K562 (cell line): ENCODE data around the gene SERPINB2. TPM values are rescaled to one million over a fixed set of nuclear protein-coding genes. Genes with fewer than 3 reads are reported as not detected.

Source experiments
- ATAC-seq: fragments of 200-7000 bp; cut with Tn5 transposase; 3 replicates; pipeline ENCODE4 v1.9.1; 2020; ENCODE audit warnings: moderate library complexity
- BruUV-seq: library from RNA; stranded (reverse); fragments of 400-500 nt; replicated peaks from 2 replicates; lab custom pipeline; 2021; lab: Mats Ljungman, UMichigan
- CTCF ChIA-PET: fragments of 300-600 bp; formaldehyde crosslinking; extraction: SDS; loops from one replicate; lab custom pipeline; 2021; ENCODE audit warnings: low intra/inter-chr PET ratio; lab: Yijun Ruan, JAX
- POLR2A ChIA-PET: fragments of 300-600, 350-650 bp; sonication (Branson Sonifier 250); formaldehyde crosslinking; extraction: SDS; loops from one replicate; lab custom pipeline; 2021; ENCODE audit warnings: antibody characterized with exemption, inconsistent platforms; lab: Yijun Ruan, JAX
- DNase-seq, 4 experiments: peaks; one replicate each; pipeline versions ENCODE4 v3.0.0 to v3.0.0-alpha.2; 2011 to 2018; ENCODE audit warnings: low spot score in 3 of 4, mixed read lengths in 3 of 4; ENCODE audit errors: extremely low read depth in 1 of 4
- FAIRE-seq: peaks from 2 replicates; lab custom pipeline; 2011; peaks lifted over from hg19 to GRCh38; lab: Jason Lieb, UNC
- H2AFZ ChIP-seq: 2 replicates; pipeline ENCODE4 v1.6.0; 2011; ENCODE audit warnings: low read depth, low read length, control low read depth, inconsistent platforms
- H3K27ac ChIP-seq: fragments of 200-600 bp; 3 replicates; pipeline ENCODE4 v1.8.0; 2011; ENCODE audit warnings: low read depth, mild to moderate bottlenecking, control low read depth, inconsistent platforms, low read length, moderate library complexity, mixed read lengths; ENCODE audit errors: extremely low read depth
- H3K27me3 ChIP-seq, 2 experiments: fragments of 300-600 bp in 1 of 2; 2 replicates in 1 of 2; 3 replicates in 1 of 2; pipeline versions ENCODE4 v1.6.0 to v1.8.0; 2011; ENCODE audit warnings: inconsistent platforms in 2 of 2, low read length in 2 of 2, mild to moderate bottlenecking in 1 of 2, mixed read lengths in 1 of 2, moderate library complexity in 1 of 2; ENCODE audit not compliant: control insufficient read depth in 2 of 2, insufficient read depth in 2 of 2
- H3K36me3 ChIP-seq: fragments of 300-600 bp; 3 replicates; pipeline ENCODE4 v1.8.0; 2011; ENCODE audit warnings: mild to moderate bottlenecking, low read length, inconsistent platforms; ENCODE audit not compliant: control insufficient read depth, insufficient read depth
- H3K4me1 ChIP-seq, 2 experiments: fragments of 200-600 bp in 1 of 2; replicated peaks in 1 of 2; 2 replicates in 1 of 2; 3 replicates in 1 of 2; pipeline versions ENCODE4 v1.5.1 to v1.8.0; 2011; ENCODE audit warnings: inconsistent platforms in 2 of 2, low read length in 2 of 2, mild to moderate bottlenecking in 1 of 2, mixed read lengths in 1 of 2, moderate library complexity in 1 of 2; ENCODE audit not compliant: control insufficient read depth in 2 of 2, insufficient read depth in 2 of 2
- H3K4me2 ChIP-seq: 2 replicates; pipeline ENCODE4 v1.6.1; 2011; ENCODE audit warnings: low read length, control low read depth, inconsistent platforms, mixed read lengths; ENCODE audit not compliant: insufficient read depth
- H3K4me3 ChIP-seq: fragments of 200-600 bp; sonication (generic), shearing (Covaris generic); 2 replicates; pipeline ENCODE4 v1.5.1; 2016; ENCODE audit warnings: control low read depth, inconsistent platforms
- H3K79me2 ChIP-seq: fragments of 200-600 bp; 3 replicates; pipeline ENCODE4 v1.8.0; 2011; ENCODE audit warnings: low read length, inconsistent platforms; ENCODE audit not compliant: control insufficient read depth, insufficient read depth
- H3K9ac ChIP-seq, 2 experiments: 2 replicates each; pipeline versions ENCODE4 v1.6.0 to v1.6.1; 2011; ENCODE audit warnings: low read depth in 2 of 2, low read length in 2 of 2, control low read depth in 1 of 2, inconsistent platforms in 1 of 2, mild to moderate bottlenecking in 1 of 2, mixed read lengths in 1 of 2; ENCODE audit not compliant: insufficient read depth in 1 of 2
- H3K9me1 ChIP-seq: one replicate; pipeline ENCODE4 v1.6.0; 2011; ENCODE audit warnings: inconsistent platforms, mild to moderate bottlenecking, low read length, moderate library complexity; ENCODE audit not compliant: control insufficient read depth, insufficient read depth
- H3K9me3 ChIP-seq: replicated peaks from 2 replicates; pipeline ENCODE4 v1.5.1; 2011; ENCODE audit warnings: low read depth, low read length, inconsistent platforms; ENCODE audit not compliant: control insufficient read depth, insufficient read depth
- H4K20me1 ChIP-seq: replicated peaks from 2 replicates; pipeline ENCODE4 v1.6.1; 2011; ENCODE audit warnings: low read length, inconsistent platforms, mixed read lengths; ENCODE audit not compliant: control insufficient read depth, insufficient read depth
- ARID3B ChIP-seq: fragments of 250-450 bp; sonication (Bioruptor Pico); IDR thresholded peaks from 2 replicates; pipeline ENCODE4 v1.4.0; 2020; ENCODE audit warnings: borderline replicate concordance
- EP300 ChIP-seq: IDR thresholded peaks from 2 replicates; pipeline ENCODE4 v1.6.1; 2012; ENCODE audit warnings: low read length, improper control_type of control experiment
- EP400 ChIP-seq: fragments of 450-650 bp; IDR thresholded peaks from 2 replicates; pipeline ENCODE4 v1.6.1; 2017; ENCODE audit warnings: antibody characterized with exemption, mild to moderate bottlenecking, moderate library complexity
- HDAC1 ChIP-seq, 2 experiments: fragments of 450-650 bp; IDR thresholded peaks; 2 replicates each; pipeline ENCODE4 v1.6.1; 2016 to 2017; ENCODE audit warnings: inconsistent platforms in 1 of 2, mild to moderate bottlenecking in 1 of 2, moderate library complexity in 1 of 2
- KDM2B ChIP-seq: fragments of 250-450 bp; sonication (Bioruptor Pico); IDR thresholded peaks from 2 replicates; pipeline ENCODE4 v1.8.0; 2021; ENCODE audit warnings: mild to moderate bottlenecking, moderate library complexity
- NELFE ChIP-seq: IDR thresholded peaks from 2 replicates; pipeline ENCODE4 v1.6.1; 2011; ENCODE audit warnings: mild to moderate bottlenecking; ENCODE audit not compliant: insufficient read depth, insufficient read length
- RCOR1 ChIP-seq, 2 experiments: IDR thresholded peaks; 2 replicates each; pipeline ENCODE4 v1.6.1; 2012; ENCODE audit warnings: low read depth in 2 of 2, low read length in 2 of 2, borderline replicate concordance in 1 of 2, improper control_type of control experiment in 1 of 2
- RFX5 ChIP-seq: IDR thresholded peaks from 2 replicates; pipeline ENCODE4 v1.6.1; 2011; ENCODE audit warnings: low read depth, mild to moderate bottlenecking, improper control_type of control experiment, low read length
- TAL1 ChIP-seq: fragments of 450-650 bp; IDR thresholded peaks from 2 replicates; pipeline ENCODE4 v1.6.1; 2016; ENCODE audit warnings: mild to moderate bottlenecking
- WHSC1 ChIP-seq: IDR thresholded peaks from one replicate; pipeline ENCODE4 v1.6.1; 2012; ENCODE audit warnings: low read length, control low read depth, inconsistent platforms
- ZKSCAN8 ChIP-seq: fragments of 200-800 bp; sonication (Bioruptor generic); IDR thresholded peaks from 2 replicates; pipeline ENCODE4 v1.6.1; 2016; ENCODE audit warnings: missing genetic modification characterization, missing compliant biosample characterization
- ZNF143 ChIP-seq: sonication (generic); formaldehyde crosslinking; IDR thresholded peaks from 2 replicates; pipeline ENCODE4 v1.9.0; 2022; ENCODE audit warnings: mild to moderate bottlenecking, missing genetic modification reagents
- ZNF174 ChIP-seq: fragments of 250-450 bp; sonication (Bioruptor Pico); IDR thresholded peaks from 2 replicates; pipeline ENCODE4 v1.4.0; 2020; ENCODE audit warnings: mild to moderate bottlenecking
- ZNF324 ChIP-seq: fragments of 250-450 bp; sonication (Bioruptor Pico); IDR thresholded peaks from 2 replicates; pipeline ENCODE4 v1.4.0; 2020; ENCODE audit warnings: mild to moderate bottlenecking
- ZNF696 ChIP-seq: fragments of 250-450 bp; sonication (Bioruptor Pico); conservative IDR thresholded peaks from 2 replicates; pipeline ENCODE4 v1.4.0; 2020; ENCODE audit warnings: mild to moderate bottlenecking, moderate library complexity
- WGBS: fragments of 100-300 bp; shearing (Covaris generic); methylation state at CpG from one replicate; pipeline ENCODE4 v1.1.6; 2016; ENCODE audit warnings: low coverage, mixed read lengths; ENCODE audit not compliant: insufficient coverage; ENCODE audit errors: missing lambda C conversion rate; 5-methylcytosine and 5-hydroxymethylcytosine counted together
- in situ Hi-C: fragments of 300-500 bp; cut with MboI; formaldehyde crosslinking; loops from 4 replicates; pipeline ENCODE4 v1.15.0; 2018; ENCODE audit warnings: inconsistent platforms, mixed read lengths
- intact Hi-C: fragments of 100-400 bp; cut with micrococcal nuclease; formaldehyde crosslinking; loops from 2 replicates; pipeline ENCODE4 v1.14.2; 2022
- polyA plus RNA-seq, 8 experiments: library from polyadenylated mRNA; depleted of rRNA in 4 of 8; stranded (reverse) in 5 of 8; unstranded in 3 of 8; fragments of >200 nt; fragmentation: Nextera tagmentation in 2 of 8; fragmentation: Illumina TruSeq in 1 of 8; extraction: Ambion mirVana in 2 of 8; extraction: Trizol in 1 of 8; gene quantifications; 2 replicates each; pipeline versions ENCODE4 v1.2.1 to v1.2.3, GENCODE V29; 2011 to 2014; ENCODE audit warnings: inconsistent platforms in 1 of 8, missing spikeins in 1 of 8
- total RNA-seq, 7 experiments: library from RNA; depleted of rRNA in 6 of 7; stranded (reverse); fragments of >200 nt in 6 of 7; fragmentation: Illumina TruSeq in 2 of 7; extraction: Trizol in 2 of 7; gene quantifications; 2 replicates each; pipeline versions ENCODE4 v1.2.1 to v1.2.3, GENCODE V29; 2011 to 2021; ENCODE audit warnings: low replicate concordance in 1 of 7

Gene SERPINB2
- total and polyA plus RNA-seq, 9 of the 15 experiments (the other 6 are each of a cell fraction or from before 2014, with no cell fraction given), result 0.03 to 0.13 (median 0.09) TPM; not detected in 5

- ChIA-PET CTCF (interaction anchor here (0.5 kb wide), 1 partner anchor 419 kb away, joined by 3 read pairs; no protein-coding TSS in a partner anchor), POLR2A (no interaction called here)
- Histone ChIP-seq H3K27me3 (no peaks in the 10 kb centered on the region), H3K4me2 (no peak overlapping the region), H4K20me1 (no peaks in the 10 kb centered on the region), H3K9ac (no peak overlapping the region), H3K4me3 (no peak overlapping the region), H2AFZ (no peak overlapping the region), H3K9me3 (no peaks in the 10 kb centered on the region), H3K36me3 (no peaks in the 10 kb centered on the region), H3K27ac (no peak overlapping the region), H3K9me1 (no peaks in the 10 kb centered on the region), H3K79me2 (no peaks in the 10 kb centered on the region), H3K4me1 (peaks cover 0 to 6% of the 10 kb centered on the region in 2 experiments; a peak in 2 of 5 replicates)
- in situ Hi-C loops (no loop called here), intact Hi-C loops (loop anchor here (2.0 to 5.0 kb wide), 2 partner anchors 42 to 420 kb away; no protein-coding TSS in a partner anchor)
- 0% methylated on average over 10 of the region's 19 CpGs for WGBS
- BruUV-seq, result no TSS peak
- TF ChIP-seq TAL1, result no peak
- no peak for TF ChIP-seq RFX5
- TF ChIP-seq ARID3B (CRISPR knock-in tag), result no peak
- no peak for TF ChIP-seq ZKSCAN8 (CRISPR knock-in tag)
- no peak for TF ChIP-seq HDAC1 (IDR thresholded peaks at IDR 0.05)
- TF ChIP-seq ZNF174 (CRISPR knock-in tag), result no peak
- TF ChIP-seq WHSC1, result no peak
- no peak for TF ChIP-seq ZNF324
- no peak for TF ChIP-seq RCOR1 (IDR thresholded peaks at IDR 0.05; ENCODE audit: borderline replicate concordance in 1 of 2, low read depth in 2 of 2, low read length in 2 of 2)
- no peak for TF ChIP-seq KDM2B (CRISPR knock-in tag)
- TF ChIP-seq EP400, result no peak
- TF ChIP-seq ZNF143 (CRISPR knock-in tag), result no peak
- no peak for TF ChIP-seq NELFE
- TF ChIP-seq ZNF696, result no peak
- no peak for TF ChIP-seq EP300
- ATAC-seq (no peak), FAIRE-seq (no peak), DNase-seq (no peak)
Measured at GRCh38 chr18:63936932-63937393, 49.5 kb downstream of the SERPINB2 start.
